HUES48 (cell line): Measurements from ENCODE around the gene ELP2.

Source experiments
- H3K27ac ChIP-seq: one replicate; pipeline ENCODE4 v1.7.0; 2013; ENCODE audit warnings: low read depth, low read length, inconsistent platforms
- H3K27me3 ChIP-seq: 2 replicates; pipeline ENCODE4 v1.6.1; 2013; ENCODE audit warnings: mild to moderate bottlenecking, low read length; ENCODE audit not compliant: control insufficient read depth, insufficient read depth
- H3K36me3 ChIP-seq: 2 replicates; pipeline ENCODE4 v1.6.1; 2013; ENCODE audit warnings: low read length; ENCODE audit not compliant: control insufficient read depth, insufficient read depth
- H3K4me1 ChIP-seq: 2 replicates; pipeline ENCODE4 v1.6.1; 2013; ENCODE audit warnings: mild to moderate bottlenecking, low read length; ENCODE audit not compliant: control insufficient read depth, insufficient read depth
- H3K4me3 ChIP-seq: 2 replicates; pipeline ENCODE4 v1.5.1; 2013; ENCODE audit warnings: mild to moderate bottlenecking, low read depth, low read length
- H3K9ac ChIP-seq: 2 replicates; pipeline ENCODE4 v1.6.1; 2013; ENCODE audit warnings: mild to moderate bottlenecking, low read depth, low read length, moderate library complexity
- H3K9me3 ChIP-seq: 2 replicates; pipeline ENCODE4 v1.6.1; 2013; ENCODE audit warnings: low read length; ENCODE audit not compliant: control insufficient read depth, insufficient read depth

The ELP2 gene

GRCh38 chr18:36181898-36182506 lies 52.3 kb downstream of the ELP2 start:
- H3K36me3 ChIP-seq, result peaks cover 6% of the 10 kb centered on the region; the same call in 1 of the 2 replicates
- no peak overlapping the region for H3K4me3 ChIP-seq
- no peaks in the 10 kb centered on the region for H3K4me1 ChIP-seq
- peaks cover 30% of the 10 kb centered on the region for H3K27me3 ChIP-seq
- H3K9ac ChIP-seq, result no peak overlapping the region
- H3K9me3 ChIP-seq, result no peaks in the 10 kb centered on the region
- no peak overlapping the region for H3K27ac ChIP-seq

GRCh38 chr18:36183033-36183432 lies 53.3 kb downstream of the ELP2 start:
- Histone ChIP-seq H3K9ac (no peak overlapping the region), H3K4me1 (peaks cover 2% of the 10 kb centered on the region; the same call in 1 of the 2 replicates), H3K9me3 (no peaks in the 10 kb centered on the region), H3K4me3 (no peak overlapping the region), H3K27me3 (peaks cover 40% of the 10 kb centered on the region), H3K36me3 (no peaks in the 10 kb centered on the region), H3K27ac (no peak overlapping the region)

DNA sequence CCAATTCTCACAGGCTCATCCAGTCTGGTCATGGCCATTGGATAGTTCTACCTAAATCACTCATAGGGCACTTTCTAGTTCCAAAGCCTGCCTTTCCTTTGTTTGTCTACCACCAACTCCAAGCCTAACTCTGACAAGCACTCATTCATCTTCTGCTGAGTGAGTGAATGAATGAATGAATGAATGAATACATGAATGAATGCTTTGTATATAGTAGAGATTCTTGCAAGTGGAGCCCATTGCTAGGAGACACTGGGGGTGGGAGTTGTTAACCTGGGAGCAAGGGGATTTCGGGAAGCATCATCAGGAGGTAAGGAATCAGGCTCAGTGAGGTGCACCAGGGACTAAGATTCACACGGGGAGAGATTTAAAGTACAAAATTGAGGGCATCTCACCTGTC lies 54.3 kb downstream of the ELP2 start:
- Histone ChIP-seq H3K9me3 (no peaks in the 10 kb centered on the region), H3K4me1 (peaks cover 11% of the 10 kb centered on the region), H3K27me3 (peaks cover 50% of the 10 kb centered on the region), H3K27ac (no peak overlapping the region), H3K9ac (no peak overlapping the region), H3K4me3 (no peak overlapping the region), H3K36me3 (no peaks in the 10 kb centered on the region)

DNA sequence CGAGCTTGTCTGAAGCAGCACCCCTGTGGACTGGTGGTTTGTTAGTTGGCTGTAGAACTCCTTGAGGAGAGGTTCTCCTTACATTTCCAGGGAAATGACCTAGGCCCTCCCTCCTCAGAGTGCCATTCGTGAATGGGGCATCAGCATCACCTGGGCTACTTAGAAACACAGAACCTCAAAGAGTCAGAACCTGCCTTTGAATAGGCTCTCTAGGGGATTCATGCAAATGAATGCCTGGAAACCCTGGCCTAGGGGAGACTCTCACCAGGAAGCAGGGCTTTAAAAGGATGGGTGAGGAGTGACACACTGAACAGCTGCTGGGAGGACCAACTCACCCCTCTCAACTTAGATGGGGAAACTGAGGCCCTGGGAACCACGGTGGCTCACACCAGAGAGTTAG lies 55.5 kb downstream of the ELP2 start:
- no peaks in the 10 kb centered on the region for H3K36me3 ChIP-seq
- peaks cover 17% of the 10 kb centered on the region for H3K4me1 ChIP-seq
- H3K4me3 ChIP-seq, result no peak overlapping the region
- H3K27ac ChIP-seq, result no peak overlapping the region
- H3K27me3 ChIP-seq, result peaks cover 51% of the 10 kb centered on the region
- H3K9me3 ChIP-seq, result no peaks in the 10 kb centered on the region
- H3K9ac ChIP-seq, result no peak overlapping the region

- Histone ChIP-seq H3K9me3 (no peaks in the 10 kb centered on the region), H3K4me1 (peaks cover 17% of the 10 kb centered on the region), H3K4me3 (no peak overlapping the region), H3K27me3 (peaks cover 51% of the 10 kb centered on the region), H3K9ac (no peak overlapping the region), H3K27ac (no peak overlapping the region), H3K36me3 (no peaks in the 10 kb centered on the region)
Measured at GRCh38 chr18:36185901-36186460, 56.3 kb downstream of the ELP2 start.

- no peaks in the 10 kb centered on the region for H3K36me3 ChIP-seq
- peaks cover 17% of the 10 kb centered on the region for H3K4me1 ChIP-seq
- peak overlapping the region; percentile 85 for H3K4me3 ChIP-seq
- no peak overlapping the region for H3K27ac ChIP-seq
- H3K9me3 ChIP-seq, result no peaks in the 10 kb centered on the region
- peak overlapping the region; percentile 84; the same call in 1 of the 2 replicates for H3K9ac ChIP-seq
- peaks cover 51% of the 10 kb centered on the region for H3K27me3 ChIP-seq
Measured at GRCh38 chr18:36186461-36187192, 56.9 kb downstream of the ELP2 start.

- no peaks in the 10 kb centered on the region for H3K36me3 ChIP-seq
- H3K9me3 ChIP-seq, result no peaks in the 10 kb centered on the region
- H3K27me3 ChIP-seq, result peaks cover 51% of the 10 kb centered on the region
- H3K27ac ChIP-seq, result no peak within 1 kb of the TSS
- H3K9ac ChIP-seq, result peak within 1 kb of the TSS; percentile 84
- peaks cover 17% of the 10 kb centered on the region for H3K4me1 ChIP-seq
- H3K4me3 ChIP-seq, result peak within 1 kb of the TSS; percentile 85
Measured at GRCh38 chr18:36187193-36187825, 57.6 kb downstream of the ELP2 start, which contains the start of gene MOCOS. Gene MOCOS, plus strand, starts transcription at chr18:36187497. Its CDS starts 43 bp downstream, at chr18:36187540.

DNA sequence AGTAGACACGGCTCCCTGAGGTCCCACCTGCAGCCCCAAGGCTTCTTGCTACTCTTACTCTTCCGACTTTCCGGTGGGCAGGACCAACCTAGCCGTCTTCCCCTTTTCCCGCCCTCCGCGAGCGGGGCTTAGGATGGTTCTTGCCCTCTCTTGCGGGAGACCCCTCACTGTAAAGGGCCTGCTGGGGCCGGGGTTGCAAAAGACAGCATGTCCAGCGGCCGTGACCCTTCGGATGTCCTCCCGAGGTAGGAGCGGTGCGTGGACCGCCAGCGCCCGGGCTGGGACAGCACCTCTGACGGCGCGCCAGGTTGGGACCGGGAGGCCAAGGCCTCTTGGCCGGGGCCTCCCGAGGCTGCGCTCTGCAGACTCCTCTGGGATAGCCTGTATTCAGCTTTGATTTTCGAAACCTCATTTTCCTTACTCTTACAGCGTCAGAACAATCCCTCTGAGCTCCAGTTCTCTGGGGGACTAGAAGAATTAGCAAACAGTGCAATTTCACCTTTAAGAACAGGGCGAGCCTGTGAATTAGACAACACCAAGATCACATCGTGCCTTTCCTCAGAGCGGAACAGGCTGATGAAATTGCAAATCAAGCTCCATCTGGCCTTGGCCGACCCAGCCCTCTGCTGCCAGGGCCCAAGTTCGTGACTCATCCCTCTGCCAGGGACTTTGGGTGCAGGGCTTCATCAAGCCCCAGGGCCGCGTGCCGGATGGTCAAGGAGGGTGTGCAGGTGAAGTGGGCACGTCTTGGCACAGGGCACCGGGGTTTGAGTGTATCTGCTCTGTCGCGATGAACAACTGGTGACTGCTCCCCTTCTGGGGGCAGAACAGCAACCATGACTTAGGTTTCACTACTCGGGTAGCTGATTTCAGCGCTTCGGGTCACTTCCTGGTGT lies 58.4 kb downstream of the ELP2 start:
- Histone ChIP-seq H3K27ac (no peak overlapping the region), H3K4me1 (peaks cover 17% of the 10 kb centered on the region), H3K36me3 (no peaks in the 10 kb centered on the region), H3K27me3 (peaks cover 51% of the 10 kb centered on the region), H3K9ac (peak overlapping the region; percentile 84), H3K9me3 (no peaks in the 10 kb centered on the region), H3K4me3 (peak overlapping the region; percentile 85)

DNA sequence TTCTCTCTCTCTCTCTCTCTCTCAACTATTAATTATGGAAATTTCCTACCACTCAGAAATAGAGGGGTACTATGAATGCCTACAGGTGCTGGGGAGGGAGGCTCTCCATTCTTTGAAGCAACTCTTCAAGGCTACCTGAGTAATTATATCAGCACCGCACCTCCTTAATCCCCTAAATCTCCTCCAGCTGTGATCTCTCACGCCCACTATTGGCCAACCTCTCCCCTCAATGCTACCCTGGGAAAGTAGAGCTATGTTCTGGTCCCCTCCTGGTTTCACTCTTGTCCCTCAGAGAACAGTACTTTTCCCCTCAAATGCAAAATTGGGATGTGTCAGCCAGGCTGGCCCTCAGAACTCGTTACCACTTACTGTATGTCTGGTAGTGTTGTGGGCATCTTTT lies 59.2 kb downstream of the ELP2 start:
- H3K27ac ChIP-seq, result no peak overlapping the region
- no peak overlapping the region for H3K4me3 ChIP-seq
- peaks cover 47% of the 10 kb centered on the region for H3K27me3 ChIP-seq
- no peaks in the 10 kb centered on the region for H3K36me3 ChIP-seq
- H3K4me1 ChIP-seq, result peaks cover 17% of the 10 kb centered on the region
- no peak overlapping the region for H3K9ac ChIP-seq
- no peaks in the 10 kb centered on the region for H3K9me3 ChIP-seq

DNA sequence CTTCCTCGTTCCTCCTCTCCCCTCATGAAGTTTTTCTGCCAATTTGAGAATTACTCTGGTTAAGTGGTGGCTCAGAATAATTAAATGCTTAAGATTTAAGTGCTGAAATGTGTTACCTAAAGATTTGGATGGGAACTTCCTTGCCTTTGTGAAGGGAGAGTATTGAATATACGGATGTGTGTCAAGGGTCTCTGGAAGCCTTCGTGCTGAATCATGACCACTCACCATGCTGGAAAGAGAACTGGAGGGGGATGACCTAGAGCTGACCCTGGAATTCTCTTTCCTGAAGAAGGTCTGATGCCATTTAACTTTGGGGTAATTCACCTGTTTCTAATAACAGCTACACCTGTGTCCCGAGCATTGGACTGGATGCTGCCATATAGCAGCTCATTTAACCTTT lies 59.8 kb downstream of the ELP2 start:
- Histone ChIP-seq H3K27me3 (peaks cover 46% of the 10 kb centered on the region), H3K36me3 (no peaks in the 10 kb centered on the region), H3K9me3 (no peaks in the 10 kb centered on the region), H3K4me3 (no peak overlapping the region), H3K27ac (no peak overlapping the region), H3K9ac (no peak overlapping the region), H3K4me1 (peaks cover 17% of the 10 kb centered on the region)
